ENCODE data around the gene AOAH.

DNA sequence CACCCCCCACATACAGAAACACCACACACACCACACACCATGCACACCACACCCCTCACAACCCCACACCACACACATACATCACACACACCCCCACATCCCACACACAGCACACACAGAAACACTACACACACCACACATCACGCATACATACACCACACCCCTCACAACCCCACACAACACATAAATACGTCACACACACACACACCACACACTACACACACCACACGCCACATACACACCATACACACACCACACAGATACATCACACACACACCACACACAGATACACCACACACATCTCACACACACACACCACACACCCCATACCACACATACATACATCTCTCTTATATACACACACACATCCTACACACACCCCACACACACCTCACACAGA, 208.4 kb downstream of the AOAH start:
- TF ChIP-seq, protein P1, sequence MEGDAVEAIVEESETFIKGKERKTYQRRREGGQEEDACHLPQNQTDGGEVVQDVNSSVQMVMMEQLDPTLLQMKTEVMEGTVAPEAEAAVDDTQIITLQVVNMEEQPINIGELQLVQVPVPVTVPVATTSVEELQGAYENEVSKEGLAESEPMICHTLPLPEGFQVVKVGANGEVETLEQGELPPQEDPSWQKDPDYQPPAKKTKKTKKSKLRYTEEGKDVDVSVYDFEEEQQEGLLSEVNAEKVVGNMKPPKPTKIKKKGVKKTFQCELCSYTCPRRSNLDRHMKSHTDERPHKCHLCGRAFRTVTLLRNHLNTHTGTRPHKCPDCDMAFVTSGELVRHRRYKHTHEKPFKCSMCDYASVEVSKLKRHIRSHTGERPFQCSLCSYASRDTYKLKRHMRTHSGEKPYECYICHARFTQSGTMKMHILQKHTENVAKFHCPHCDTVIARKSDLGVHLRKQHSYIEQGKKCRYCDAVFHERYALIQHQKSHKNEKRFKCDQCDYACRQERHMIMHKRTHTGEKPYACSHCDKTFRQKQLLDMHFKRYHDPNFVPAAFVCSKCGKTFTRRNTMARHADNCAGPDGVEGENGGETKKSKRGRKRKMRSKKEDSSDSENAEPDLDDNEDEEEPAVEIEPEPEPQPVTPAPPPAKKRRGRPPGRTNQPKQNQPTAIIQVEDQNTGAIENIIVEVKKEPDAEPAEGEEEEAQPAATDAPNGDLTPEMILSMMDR (IDR thresholded peaks at IDR 0.05; ENCODE audit: low read length), result no peak
- no peak for TF ChIP-seq EZH2 (optimal IDR thresholded peaks at IDR 0.05; ENCODE audit: low read depth, low read length)
- TF ChIP-seq EZH2phosphoT487 (IDR thresholded peaks at IDR 0.05; ENCODE audit: low read length), result no peak
